ENCODE measurements around the gene GPR158. TPM values are rescaled to one million over a fixed set of nuclear protein-coding genes. Genes with fewer than 3 reads are reported as not detected.

The GPR158 gene
- total and polyA plus RNA-seq, 2 of the 8 experiments (the other 6 are each of a cell fraction or from before 2014, with no cell fraction given): 0.14 to 0.78 TPM

GRCh38 chr10:25522946-25523608 lies 348.3 kb downstream of the GPR158 start:
- Histone ChIP-seq H3K27me3 (replicated peaks in 1 of 4; ENCODE audit: control insufficient read depth in 3 of 4, extremely low read depth in 1 of 4, insufficient read depth in 3 of 4, low read length in 3 of 4) (no peaks in the 10 kb centered on the region), H3K4me2 (ENCODE audit: insufficient read depth in 1 of 2, low read depth in 2 of 2, low read length in 2 of 2) (no peak overlapping the region), H4K20me1 (replicated peaks in 1 of 2; ENCODE audit: control insufficient read depth in 1 of 2, insufficient read depth in 2 of 2, low read length in 2 of 2) (no peaks in the 10 kb centered on the region), H2BK12ac (ENCODE audit: low read depth, low read length) (no peak overlapping the region), H3K56ac (replicated peaks; ENCODE audit: insufficient read length, low read depth, low read length) (no peak overlapping the region), H3K27ac (ENCODE audit: low read depth, low read length) (no peak overlapping the region), H3K79me2 (ENCODE audit: control insufficient read depth in 1 of 2, insufficient read depth in 2 of 2, low read length in 2 of 2) (no peaks in the 10 kb centered on the region; a peak in 1 of 4 replicates), H2BK15ac (ENCODE audit: low read length) (no peak overlapping the region), H2AK5ac (ENCODE audit: low read depth, low read length) (no peak overlapping the region), H3K9me3 (ENCODE audit: insufficient read depth in 2 of 2, low read depth in 1 of 2, low read length in 1 of 2) (no peaks in the 10 kb centered on the region; a peak in 1 of 4 replicates), H4K91ac (replicated peaks; ENCODE audit: insufficient read length, low read length) (no peak overlapping the region), H3K9ac (replicated peaks in 1 of 4; ENCODE audit: extremely low read depth in 1 of 4, low read depth in 3 of 4, low read length in 3 of 4) (no peak overlapping the region), H4K5ac (ENCODE audit: insufficient read length, low read depth, low read length) (peak overlapping the region; percentile 19), H3K4me1 (replicated peaks in 1 of 4; ENCODE audit: control insufficient read depth in 3 of 4, insufficient read depth in 4 of 4, low read length in 3 of 4) (no peaks in the 10 kb centered on the region), H3K18ac (ENCODE audit: extremely low read depth, low read length) (no peak overlapping the region), H3K4ac (replicated peaks; ENCODE audit: insufficient read length, low read depth, low read length) (no peak overlapping the region), H3K4me3 (ENCODE audit: extremely low read depth in 1 of 4, insufficient read depth in 2 of 4, low read depth in 3 of 4, low read length in 4 of 4) (no peak overlapping the region), H3K14ac (ENCODE audit: insufficient read length) (no peak overlapping the region), H4K8ac (ENCODE audit: extremely low read depth, insufficient read depth, low read length) (no peak overlapping the region), H2BK5ac (ENCODE audit: low read depth, low read length) (no peak overlapping the region), H2BK20ac (ENCODE audit: low read length) (no peak overlapping the region), H3K23me2 (ENCODE audit: low read depth, low read length) (no peaks in the 10 kb centered on the region), H2AFZ (ENCODE audit: low read length) (peak overlapping the region; percentile 82), H3K36me3 (ENCODE audit: control insufficient read depth in 2 of 4, insufficient read depth in 4 of 4, low read length in 3 of 4) (no peaks in the 10 kb centered on the region), H2BK120ac (replicated peaks; ENCODE audit: low read depth, low read length) (no peak overlapping the region), H3K23ac (ENCODE audit: insufficient read length) (no peak overlapping the region), H3K79me1 (ENCODE audit: low read depth, low read length) (no peaks in the 10 kb centered on the region)
- 82% methylated on average over 4 of the region's 4 CpGs; no CpG with 5 or more reads in 1 of the 2 experiments for WGBS, 2 experiments (ENCODE audit: extremely low coverage in 1 of 2, insufficient coverage in 1 of 2, insufficient read length in 1 of 2, insufficient replicate concordance in 2 of 2, low coverage in 1 of 2, low lambda C conversion rate in 2 of 2, missing lambda C conversion rate in 1 of 2)
- CTCF ChIA-PET (ENCODE audit: partially characterized antibody): interaction anchor here (0.5 to 2.7 kb wide), 16 partner anchors 19 to 1374 kb away, joined by 3 to 9 read pairs (median 3); no protein-coding TSS in a partner anchor
- peak; percentile 44 to 85 for DNase-seq (ENCODE audit: low read depth in 1 of 2, low spot score in 2 of 2)
- POLR2A ChIA-PET (ENCODE audit: partially characterized antibody): no interaction called here
- peak; percentile 93 for FAIRE-seq
- TF ChIP-seq CBX5 (IDR thresholded peaks at IDR 0.05; ENCODE audit: low read depth, low read length) (no peak), PHF8 (conservative IDR thresholded peaks at IDR 0.05; ENCODE audit: low read depth, low read length) (no peak), POLR2A (IDR thresholded peaks at IDR 0.05; ENCODE audit: control extremely low read depth in 1 of 2, low read depth in 2 of 2, low read length in 2 of 2) (no peak), SIX5 (IDR thresholded peaks at IDR 0.05; ENCODE audit: low read depth, low read length) (no peak), TAF7 (optimal IDR thresholded peaks at IDR 0.05; ENCODE audit: borderline replicate concordance, low read depth, low read length) (no peak), CTCF (IDR thresholded peaks at IDR 0.05; ENCODE audit: control extremely low read depth in 1 of 3, insufficient read depth in 1 of 3, low read depth in 1 of 3, low read length in 3 of 3) (peak; percentile 72 to 88 (median 77)), FOSL1 (IDR thresholded peaks at IDR 0.05; ENCODE audit: insufficient read depth, low read depth, low read length) (no peak), BACH1 (IDR thresholded peaks at IDR 0.05; ENCODE audit: low read length) (no peak), RAD21 (IDR thresholded peaks at IDR 0.05 in 1 of 2, conservative IDR thresholded peaks at IDR 0.05 in 1 of 2; ENCODE audit: low read depth in 2 of 2, low read length in 2 of 2) (peak; percentile 90 to 91), SP1 (IDR thresholded peaks at IDR 0.05; ENCODE audit: low read depth, low read length) (no peak)
